Bronchial epithelial cell (primary cell): ENCODE results near the gene KRT6B. TPM values are rescaled to one million over a fixed set of nuclear protein-coding genes. Genes with fewer than 3 reads are reported as not detected.
A peak's percentile ranks its signal among the peaks of the same experiment; 100 is the strongest.

Experiments
- DNase-seq: peaks from one replicate; pipeline ENCODE4 v3.0.0-alpha.2; 2010; ENCODE audit warnings: low read depth
- FAIRE-seq: peaks from 2 replicates; lab custom pipeline; 2011; peaks lifted over from hg19 to GRCh38; lab: Jason Lieb, UNC
- H3K27me3 ChIP-seq: 2 replicates; pipeline ENCODE4 v1.5.1; 2011; ENCODE audit warnings: low read length; ENCODE audit not compliant: control insufficient read depth, insufficient read depth
- H3K36me3 ChIP-seq: 2 replicates; pipeline ENCODE4 v1.5.1; 2011; ENCODE audit warnings: low read length; ENCODE audit not compliant: control insufficient read depth, insufficient read depth
- H3K4me3 ChIP-seq: 2 replicates; pipeline ENCODE4 v1.5.1; 2011; ENCODE audit warnings: mild to moderate bottlenecking, low read depth, low read length, control low read depth
- CTCF ChIP-seq: IDR thresholded peaks from 2 replicates; pipeline ENCODE4 v1.5.1; 2011; ENCODE audit warnings: mild to moderate bottlenecking, moderate library complexity, low read length, control low read depth, inconsistent platforms; ENCODE audit not compliant: insufficient read depth, severe bottlenecking
- total RNA-seq: library from RNA; depleted of rRNA; stranded (reverse); fragments of >200 nt; gene quantifications from 2 replicates; pipeline ENCODE4 v1.2.1, GENCODE V29; 2014

Gene KRT6B
- total RNA-seq, 1 donor from 2014 or later = 287 TPM

- FAIRE-seq = no peak
- no peak for TF ChIP-seq CTCF
- DNase-seq = no peak
These were observed 22.3 kb upstream of the KRT6B start for GRCh38 chr12:52474212-52474611.

GRCh38 chr12:52473768-52474167, 21.8 kb upstream of the KRT6B start, which contains the start of gene KRT6C:
Gene KRT6C, minus strand, starts transcription at chr12:52473805. Its CDS starts 68 bp downstream, at chr12:52473737.
- FAIRE-seq (peak; percentile 91), DNase-seq (peak; percentile 97)
- no peaks in the 10 kb centered on the region for H3K36me3 ChIP-seq
- H3K4me3 ChIP-seq = no peak within 1 kb of the TSS
- no peak for TF ChIP-seq CTCF
- H3K27me3 ChIP-seq = no peaks in the 10 kb centered on the region

More at GRCh38 chr12:52474212-52474611, 22.3 kb upstream of the KRT6B start:
- H3K27me3 ChIP-seq = no peaks in the 10 kb centered on the region
- H3K36me3 ChIP-seq = no peaks in the 10 kb centered on the region
- no peak overlapping the region for H3K4me3 ChIP-seq

DNA sequence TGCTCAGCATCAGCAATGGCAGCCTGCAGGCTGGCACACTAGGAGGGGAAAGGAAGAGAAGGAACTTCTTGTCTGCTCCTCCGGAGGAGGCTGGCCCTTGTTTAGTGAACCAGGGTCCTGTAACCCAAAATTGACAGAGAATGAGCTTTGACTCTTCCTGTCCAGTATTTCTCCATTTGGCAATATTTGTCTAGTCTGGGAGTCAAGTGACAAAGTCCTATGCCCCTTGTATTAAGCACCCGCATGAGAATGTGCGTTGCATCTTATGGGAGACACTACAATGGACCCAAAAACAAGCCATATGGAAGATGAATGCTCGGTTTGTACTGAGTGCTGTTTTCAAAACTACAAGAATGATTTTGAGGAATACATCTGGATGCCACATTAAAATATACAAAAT, 17.9 kb upstream of the KRT6B start:
- FAIRE-seq = no peak
- Histone ChIP-seq H3K4me3 (no peak overlapping the region), H3K27me3 (no peaks in the 10 kb centered on the region), H3K36me3 (no peaks in the 10 kb centered on the region)
- no peak for TF ChIP-seq CTCF
- DNase-seq = no peak

GRCh38 chr12:52464897-52465296, 13.0 kb upstream of the KRT6B start:
- TF ChIP-seq CTCF = no peak
- DNase-seq (no peak), FAIRE-seq (no peak)
- Histone ChIP-seq H3K27me3 (no peaks in the 10 kb centered on the region), H3K36me3 (no peaks in the 10 kb centered on the region), H3K4me3 (no peak overlapping the region)

DNA sequence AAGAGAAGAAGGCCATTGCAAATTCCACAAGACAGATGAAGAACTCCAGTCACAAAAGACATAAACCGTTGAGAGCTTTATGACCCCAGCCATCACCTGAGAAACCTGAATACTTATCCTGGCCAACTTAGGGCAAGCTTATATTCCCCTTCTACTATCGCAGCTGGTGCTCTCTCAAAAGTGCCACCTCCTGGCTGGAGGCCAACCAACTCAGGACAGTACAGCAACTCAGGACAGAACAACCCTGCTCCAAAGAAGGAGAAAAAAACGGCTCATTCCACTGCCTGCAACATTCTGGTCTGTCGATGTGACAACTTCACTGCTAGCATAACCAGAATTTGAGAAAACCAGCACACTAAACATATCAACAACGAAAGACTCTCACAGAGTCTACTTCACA, 9.7 kb upstream of the KRT6B start:
- Histone ChIP-seq H3K4me3 (no peak overlapping the region), H3K27me3 (no peaks in the 10 kb centered on the region), H3K36me3 (no peaks in the 10 kb centered on the region)
- no peak for TF ChIP-seq CTCF
- FAIRE-seq = peak; percentile 58
- no peak for DNase-seq

DNA sequence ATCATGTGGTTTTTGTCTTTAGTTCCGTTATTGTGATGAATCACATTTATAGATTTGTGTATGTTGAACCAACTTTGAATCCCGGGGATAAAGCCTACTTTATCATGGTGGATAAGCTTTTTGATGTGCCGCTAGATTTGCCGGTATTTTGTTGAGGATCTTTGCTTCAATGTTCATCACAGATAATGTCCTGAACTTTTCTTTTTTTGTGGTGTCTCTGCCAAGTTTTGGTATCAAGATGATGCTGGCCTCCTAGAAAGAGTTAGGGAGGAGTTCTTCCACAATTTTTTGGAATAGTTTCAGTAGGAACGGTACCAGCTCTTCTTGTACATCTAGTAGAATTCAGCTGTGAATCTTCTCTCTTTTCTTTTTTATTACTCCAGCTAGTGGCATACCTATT, 6.9 kb upstream of the KRT6B start:
- TF ChIP-seq CTCF = no peak
- Histone ChIP-seq H3K4me3 (no peak overlapping the region), H3K36me3 (no peaks in the 10 kb centered on the region), H3K27me3 (no peaks in the 10 kb centered on the region)
- FAIRE-seq (no peak), DNase-seq (no peak)
